Measurements from ENCODE around the gene RFK.

Gene RFK

GRCh38 chr9:76359766-76360165, 34.5 kb downstream of the RFK start:
- TF ChIP-seq, protein P1, sequence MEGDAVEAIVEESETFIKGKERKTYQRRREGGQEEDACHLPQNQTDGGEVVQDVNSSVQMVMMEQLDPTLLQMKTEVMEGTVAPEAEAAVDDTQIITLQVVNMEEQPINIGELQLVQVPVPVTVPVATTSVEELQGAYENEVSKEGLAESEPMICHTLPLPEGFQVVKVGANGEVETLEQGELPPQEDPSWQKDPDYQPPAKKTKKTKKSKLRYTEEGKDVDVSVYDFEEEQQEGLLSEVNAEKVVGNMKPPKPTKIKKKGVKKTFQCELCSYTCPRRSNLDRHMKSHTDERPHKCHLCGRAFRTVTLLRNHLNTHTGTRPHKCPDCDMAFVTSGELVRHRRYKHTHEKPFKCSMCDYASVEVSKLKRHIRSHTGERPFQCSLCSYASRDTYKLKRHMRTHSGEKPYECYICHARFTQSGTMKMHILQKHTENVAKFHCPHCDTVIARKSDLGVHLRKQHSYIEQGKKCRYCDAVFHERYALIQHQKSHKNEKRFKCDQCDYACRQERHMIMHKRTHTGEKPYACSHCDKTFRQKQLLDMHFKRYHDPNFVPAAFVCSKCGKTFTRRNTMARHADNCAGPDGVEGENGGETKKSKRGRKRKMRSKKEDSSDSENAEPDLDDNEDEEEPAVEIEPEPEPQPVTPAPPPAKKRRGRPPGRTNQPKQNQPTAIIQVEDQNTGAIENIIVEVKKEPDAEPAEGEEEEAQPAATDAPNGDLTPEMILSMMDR (IDR thresholded peaks at IDR 0.05; ENCODE audit: low read length, missing control alignments) = no peak
- no peak for DNase-seq (ENCODE audit: low read depth)
- no peak overlapping the region for H3K4me3 ChIP-seq (replicated peaks; ENCODE audit: low read depth, low read length)

DNA sequence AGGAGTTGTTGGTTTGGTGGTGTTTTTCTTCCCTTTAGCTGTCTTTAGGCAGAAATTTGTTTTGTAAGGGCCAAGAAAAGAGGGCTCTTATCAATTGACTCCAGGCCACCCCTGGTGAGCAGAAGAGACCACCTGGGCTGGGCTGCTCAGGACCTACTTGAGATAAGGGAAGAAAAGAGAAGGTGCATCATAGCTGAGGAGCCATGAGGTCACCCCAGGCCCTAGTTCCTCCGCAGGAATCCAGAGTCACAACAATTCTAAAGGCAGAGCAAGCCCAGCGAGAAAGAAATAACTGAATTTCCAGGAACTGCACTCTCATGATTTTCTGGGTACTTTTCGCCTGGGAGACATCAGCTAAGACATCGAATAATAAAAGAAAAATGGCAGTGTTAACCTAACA, 34.9 kb downstream of the RFK start:
- no peak overlapping the region for H3K4me3 ChIP-seq (replicated peaks; ENCODE audit: low read depth, low read length)
- TF ChIP-seq, protein P1 (IDR thresholded peaks at IDR 0.05; ENCODE audit: low read length, missing control alignments) = no peak
- no peak for DNase-seq (ENCODE audit: low read depth)

DNA sequence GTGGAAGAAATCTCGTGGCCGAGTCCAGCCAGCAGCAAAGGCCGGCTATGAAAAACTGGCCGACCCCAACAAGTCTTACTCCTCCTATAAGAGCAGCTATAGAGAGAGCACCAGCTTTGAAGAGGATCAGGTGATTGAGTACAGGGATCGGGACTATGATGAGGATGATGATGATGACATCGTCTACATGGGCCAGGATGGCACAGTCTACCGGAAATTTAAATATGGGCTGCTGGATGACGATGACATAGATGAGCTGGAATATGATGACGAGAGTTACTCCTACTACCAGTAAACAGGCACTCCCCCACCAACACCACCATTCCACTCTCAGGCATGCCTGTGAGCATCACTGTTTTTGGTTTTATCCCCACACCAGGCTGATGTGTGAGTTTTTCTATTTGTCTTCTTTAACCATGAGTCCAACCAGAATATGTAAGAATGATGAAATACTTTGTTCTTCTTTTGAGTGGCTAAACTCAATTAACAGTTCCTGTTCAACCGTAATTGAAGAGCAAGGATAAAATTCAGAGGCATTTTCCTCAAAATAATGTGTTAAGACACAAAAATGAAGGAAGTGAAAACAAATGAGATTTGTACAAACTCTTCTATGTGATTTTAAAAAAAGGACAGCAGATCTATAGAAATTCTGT, 35.5 kb downstream of the RFK start:
- H3K4me3 ChIP-seq (replicated peaks; ENCODE audit: low read depth, low read length) = no peak overlapping the region
- TF ChIP-seq, protein P1 (IDR thresholded peaks at IDR 0.05; ENCODE audit: low read length, missing control alignments) = no peak
- no peak for DNase-seq (ENCODE audit: low read depth)

DNA sequence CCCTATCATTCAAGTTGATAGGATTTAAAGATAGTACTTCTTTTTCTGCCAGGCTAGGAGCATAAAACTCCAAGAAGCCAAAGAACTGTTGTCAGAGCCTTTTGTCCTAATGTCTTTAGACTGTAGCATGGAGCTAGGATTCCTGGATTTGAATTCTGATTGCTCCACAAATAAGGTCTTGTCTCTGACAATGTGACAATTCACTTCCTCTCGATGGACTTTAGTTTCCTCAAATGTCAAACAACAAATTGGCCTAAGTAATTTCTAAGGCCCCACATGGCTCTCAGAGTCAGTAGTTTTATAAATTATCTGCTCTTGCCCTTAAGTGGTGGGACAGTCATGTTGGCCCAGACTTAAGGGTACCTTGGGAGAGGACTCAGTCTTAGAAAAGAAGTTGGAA, 36.7 kb downstream of the RFK start:
- DNase-seq (ENCODE audit: low read depth) = no peak
- no peak overlapping the region for H3K4me3 ChIP-seq (replicated peaks; ENCODE audit: low read depth, low read length)
- TF ChIP-seq, protein P1 (IDR thresholded peaks at IDR 0.05; ENCODE audit: low read length, missing control alignments) = no peak

- H3K4me3 ChIP-seq (replicated peaks; ENCODE audit: low read depth, low read length) = no peak overlapping the region
- TF ChIP-seq, protein P1 (IDR thresholded peaks at IDR 0.05; ENCODE audit: low read length, missing control alignments) = no peak
- DNase-seq (ENCODE audit: low read depth) = no peak
Measured at GRCh38 chr9:76355886-76356285, 38.3 kb downstream of the RFK start.

GRCh38 chr9:76354221-76354620, 40.0 kb downstream of the RFK start:
- no peak overlapping the region for H3K4me3 ChIP-seq (replicated peaks; ENCODE audit: low read depth, low read length)
- DNase-seq (ENCODE audit: low read depth) = no peak
- TF ChIP-seq, protein P1 (IDR thresholded peaks at IDR 0.05; ENCODE audit: low read length, missing control alignments) = no peak

- no peak overlapping the region for H3K4me3 ChIP-seq (replicated peaks; ENCODE audit: low read depth, low read length)
- DNase-seq (ENCODE audit: low read depth) = no peak
- TF ChIP-seq, protein P1 (IDR thresholded peaks at IDR 0.05; ENCODE audit: low read length, missing control alignments) = no peak
Measured at GRCh38 chr9:76353280-76353679, 40.9 kb downstream of the RFK start.

All from fibroblast of pulmonary artery (primary cell).